HL-60/S4 treated with retinoic acid at 250 ng/mL for 4 days and 3 days (cell line): Measurements from ENCODE around the gene ZNF23.
"Not testable (repeated sequence)": the region's sequence is repeated elsewhere in the genome, so short reads cannot be mapped to it uniquely, and the experiment has no call there.

Source experiments
- in situ Hi-C: fragments of 300-500 bp; cut with MboI; formaldehyde crosslinking; loops from 2 replicates; pipeline ENCODE4 v1.7.0; 2022; ENCODE audit warnings: low sequenced_read_pairs

Gene ZNF23

DNA sequence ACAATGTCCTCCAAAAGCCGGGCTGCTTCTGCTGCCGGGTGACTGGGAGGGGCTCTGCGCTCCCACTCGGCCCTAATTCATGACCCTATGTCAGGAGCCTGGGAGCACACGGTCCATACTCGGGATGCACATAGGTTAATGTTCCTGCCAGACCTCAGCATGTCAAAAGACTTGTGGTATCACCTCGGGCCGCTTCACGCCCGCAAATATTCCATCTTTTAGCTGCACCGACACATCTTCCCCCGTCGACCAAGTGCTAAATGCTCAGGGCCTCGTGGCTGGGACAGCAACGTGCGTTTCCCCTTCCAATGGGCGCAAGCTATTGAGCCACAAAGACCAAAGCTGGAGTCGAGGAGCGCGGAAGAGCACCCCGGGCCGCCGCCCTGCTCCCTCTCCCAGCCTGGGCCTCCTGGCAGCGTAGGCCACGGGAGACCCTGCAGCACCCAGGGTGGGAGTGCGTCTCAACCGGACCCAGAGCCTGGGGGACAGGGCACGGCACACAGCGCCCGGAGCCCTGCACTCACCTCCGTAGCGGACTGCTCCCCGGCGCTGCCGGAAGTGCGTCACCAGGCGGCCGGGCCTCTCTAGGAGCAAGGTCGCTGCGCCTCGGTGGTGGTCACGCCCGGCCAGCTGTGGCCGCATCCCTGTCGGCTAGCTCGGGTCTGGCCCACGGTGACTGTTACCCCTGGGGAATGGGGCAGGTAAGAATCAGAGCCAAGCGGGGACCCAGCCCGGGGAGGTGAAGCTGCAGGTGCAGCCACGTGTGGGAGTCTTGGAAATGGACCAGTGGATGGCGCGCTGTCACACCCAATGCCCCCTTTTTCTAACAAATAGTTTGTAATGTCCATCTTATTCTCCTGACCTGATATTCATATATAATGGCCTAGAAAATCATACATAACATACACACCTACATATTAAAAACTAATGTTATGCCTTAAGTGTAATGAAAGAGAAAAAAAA is at the start of gene ZNF23:
ZNF23 (minus strand) TSS at position 562 of the 963 bp plus-strand sequence. CDS start 5,451 bp downstream, outside the sequence.
- in situ Hi-C loops, result no loop called here

DNA sequence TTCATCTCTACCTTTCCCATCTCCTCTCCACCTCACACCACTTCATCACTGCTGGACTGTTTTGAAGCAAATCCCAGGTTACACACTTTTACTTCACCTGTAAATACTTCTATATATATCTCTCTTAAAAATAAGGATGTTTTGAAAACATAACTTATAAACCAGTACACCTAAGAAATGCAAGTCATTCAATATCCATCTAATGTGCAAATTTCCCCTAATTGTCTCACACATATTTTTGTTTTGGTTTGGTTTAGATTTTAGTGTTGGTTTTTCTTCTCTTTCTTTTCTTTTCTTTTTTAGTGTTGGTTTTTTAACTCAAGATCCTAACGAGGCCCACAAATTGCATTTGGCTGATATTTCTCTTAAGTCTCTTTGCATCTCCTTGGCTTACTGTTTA is 45.0 kb upstream of the ZNF23 start:
- in situ Hi-C loops, result no loop called here

DNA sequence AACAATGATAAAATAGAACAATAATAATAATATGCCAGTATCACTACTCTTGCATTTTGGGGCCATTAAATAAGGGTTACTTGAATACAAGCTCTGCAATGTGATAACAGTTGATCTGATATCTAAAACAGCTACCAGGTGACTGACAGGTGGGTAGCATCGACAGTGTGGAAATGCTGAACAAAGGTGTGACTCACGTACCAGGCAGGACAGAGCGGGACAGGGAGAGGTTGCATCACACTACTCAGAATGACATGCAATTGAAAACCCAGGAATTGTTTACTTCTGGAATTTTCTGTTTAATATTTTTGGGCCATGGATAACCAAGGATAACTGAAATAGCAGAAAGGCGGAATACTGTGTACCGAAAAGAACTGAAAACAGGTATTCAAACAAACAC is 42.9 kb upstream of the ZNF23 start:
- in situ Hi-C loops, result no loop called here

DNA sequence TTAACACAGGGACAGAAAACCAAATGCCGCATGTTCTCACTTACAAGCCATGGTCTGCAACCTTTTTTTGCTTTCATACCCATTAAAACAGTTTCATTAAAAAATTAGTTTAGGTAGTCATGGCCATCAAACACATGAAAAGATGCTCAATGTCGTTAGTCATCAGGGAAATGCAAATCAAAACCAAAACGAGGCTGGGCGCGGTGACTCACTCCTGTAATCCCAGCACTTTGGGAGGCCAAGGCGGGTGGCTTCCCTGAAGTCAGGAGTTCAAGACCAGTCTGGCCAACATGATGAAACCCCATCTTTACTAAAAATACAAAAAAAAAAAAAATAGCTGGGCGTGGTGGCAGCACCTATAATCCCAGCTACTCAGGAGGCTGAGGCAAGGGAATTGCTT is 42.0 kb upstream of the ZNF23 start:
- in situ Hi-C loops, result not testable (repeated sequence)

GRCh38 chr16:71501547-71501946 is 39.5 kb upstream of the ZNF23 start:
- in situ Hi-C loops, result no loop called here

DNA sequence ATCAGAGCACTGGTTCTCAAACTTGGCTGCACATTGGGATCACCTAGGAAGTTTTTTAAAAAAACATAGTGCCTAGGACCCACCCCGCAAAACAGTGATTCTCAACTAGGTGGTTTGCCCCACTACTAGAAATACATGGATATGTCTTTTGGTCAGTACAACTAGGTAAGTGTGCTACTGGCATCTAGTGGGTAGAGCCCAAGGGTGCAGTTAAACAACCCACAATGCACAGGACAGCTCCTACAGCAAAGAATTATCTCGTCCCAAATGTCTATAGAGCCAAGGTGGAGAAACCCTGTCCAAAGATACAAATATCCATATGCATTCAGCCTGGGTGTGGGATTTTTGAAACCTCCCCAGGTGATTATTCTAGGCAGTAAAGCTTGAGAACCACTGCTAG is 38.9 kb upstream of the ZNF23 start:
- in situ Hi-C loops, result no loop called here

DNA sequence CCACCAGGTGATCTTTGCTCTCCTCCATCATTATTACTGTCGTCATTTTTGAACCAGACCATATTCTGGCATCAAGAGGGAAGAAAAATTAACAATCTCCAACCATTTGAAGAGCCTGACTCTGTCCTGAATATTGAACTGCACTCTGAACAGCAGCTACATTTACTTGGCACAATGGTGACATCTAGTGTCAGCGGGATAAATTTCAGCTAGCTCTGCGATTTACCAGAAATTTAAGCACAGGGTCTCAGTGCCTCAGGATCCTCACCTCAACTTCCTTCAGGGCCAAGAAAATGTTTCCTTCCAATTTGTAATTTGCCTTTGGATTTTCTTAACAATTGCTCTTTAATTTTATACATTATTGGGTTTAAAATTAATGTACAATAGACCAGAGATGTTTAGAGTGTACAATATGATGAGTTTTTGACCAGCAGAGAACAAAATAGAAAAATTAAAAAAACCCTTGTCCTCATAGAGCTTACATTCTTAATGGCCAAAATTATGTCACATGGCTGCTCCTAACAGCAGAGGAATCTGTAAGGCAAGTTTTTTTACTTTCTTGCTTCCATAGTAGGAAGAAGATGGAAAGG is 37.8 kb upstream of the ZNF23 start:
- in situ Hi-C loops, result no loop called here

DNA sequence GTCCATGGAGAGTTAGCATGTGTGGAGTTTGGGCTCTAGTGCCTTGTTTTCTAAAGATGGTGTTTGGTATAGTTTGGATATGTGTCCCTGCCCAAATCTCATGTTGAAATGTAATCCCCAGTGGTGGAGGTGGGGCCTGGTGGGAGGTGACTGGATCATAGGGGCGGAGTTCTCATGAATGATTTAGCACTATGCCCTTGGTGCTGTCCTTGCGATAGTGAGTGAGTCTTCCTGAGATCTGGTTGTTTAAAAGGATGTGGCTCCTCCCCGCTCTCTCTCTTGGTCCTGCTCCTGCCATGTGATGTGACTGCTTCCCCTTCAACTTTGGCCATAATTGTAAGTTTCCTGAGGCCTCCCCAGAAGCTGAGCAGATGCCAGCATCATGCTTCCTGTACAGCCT is 36.0 kb upstream of the ZNF23 start:
- in situ Hi-C loops, result no loop called here

GRCh38 chr16:71493213-71493612 is 31.2 kb upstream of the ZNF23 start:
- in situ Hi-C loops, result no loop called here

DNA sequence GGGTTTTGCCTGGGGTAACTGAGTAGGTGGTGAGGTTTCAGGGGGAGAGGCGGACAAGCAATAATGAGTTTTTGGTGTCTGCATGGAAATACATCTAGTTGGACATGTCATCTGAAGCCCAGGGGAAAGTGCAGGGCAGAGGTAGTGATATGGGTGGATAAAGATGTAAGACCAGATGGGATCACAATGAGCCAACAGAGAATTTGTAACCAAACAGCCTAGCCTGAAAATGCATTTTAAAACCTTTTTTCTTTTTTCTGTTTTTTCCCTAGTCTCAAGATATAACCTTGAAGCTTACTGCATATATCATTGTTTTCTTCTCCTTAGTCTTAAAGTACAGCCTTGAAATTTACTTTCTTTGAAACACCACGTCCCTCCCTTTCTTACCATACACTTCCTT is 30.7 kb upstream of the ZNF23 start:
- in situ Hi-C loops, result no loop called here

DNA sequence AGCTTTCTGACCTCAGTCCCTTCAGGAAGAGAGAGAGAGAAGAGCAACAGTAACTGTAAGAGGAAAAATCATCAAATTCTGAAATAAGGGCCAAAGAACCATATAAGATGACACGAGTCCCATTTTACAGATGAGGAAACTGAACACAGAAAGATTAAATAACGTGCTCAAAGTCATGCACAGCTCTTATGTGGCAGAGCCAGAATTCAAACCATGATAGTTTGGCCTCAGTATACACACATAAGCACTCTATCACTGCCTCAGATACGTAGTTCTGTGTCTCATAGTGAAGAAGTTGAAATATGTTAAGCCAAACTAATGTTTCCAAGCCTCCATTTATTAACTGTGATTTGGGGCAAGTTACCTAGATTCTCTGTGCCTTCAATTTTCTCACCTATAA is 29.0 kb upstream of the ZNF23 start:
- in situ Hi-C loops, result no loop called here

- in situ Hi-C loops, result no loop called here
These were observed 28.3 kb upstream of the ZNF23 start for GRCh38 chr16:71490361-71490760.

GRCh38 chr16:71489122-71489521 is 27.1 kb upstream of the ZNF23 start, which contains the start of gene ZNF19:
Gene ZNF19 (minus strand): TSS chr16:71489324. CDS start chr16:71482114, 7,210 bp downstream.
- in situ Hi-C loops, result no loop called here

- in situ Hi-C loops, result no loop called here
These were observed 22.2 kb upstream of the ZNF23 start for GRCh38 chr16:71484006-71484893.

DNA sequence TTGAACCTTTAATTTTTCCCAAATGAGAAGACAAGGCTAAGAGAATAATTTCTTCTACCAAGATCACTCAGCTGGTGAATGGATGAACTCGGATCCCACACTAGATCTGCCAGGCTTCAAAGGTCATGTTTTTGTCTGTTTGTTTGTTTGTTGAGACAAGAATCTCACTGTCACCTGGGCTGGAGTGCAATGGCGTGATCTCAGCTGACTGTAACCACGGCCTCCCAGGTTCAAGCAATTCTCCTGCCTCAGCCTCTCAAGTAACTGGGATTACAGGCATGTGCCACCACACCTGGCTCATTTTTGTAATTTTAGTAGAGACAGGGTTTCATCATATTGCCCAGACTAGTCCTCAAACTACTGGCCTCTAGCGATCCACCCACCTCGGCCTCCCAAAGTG is 20.5 kb upstream of the ZNF23 start:
- in situ Hi-C loops, result no loop called here

- in situ Hi-C loops, result no loop called here
These were observed 18.9 kb upstream of the ZNF23 start for GRCh38 chr16:71480956-71481355.

- in situ Hi-C loops, result no loop called here
These were observed 17.4 kb upstream of the ZNF23 start for GRCh38 chr16:71479420-71479819.

DNA sequence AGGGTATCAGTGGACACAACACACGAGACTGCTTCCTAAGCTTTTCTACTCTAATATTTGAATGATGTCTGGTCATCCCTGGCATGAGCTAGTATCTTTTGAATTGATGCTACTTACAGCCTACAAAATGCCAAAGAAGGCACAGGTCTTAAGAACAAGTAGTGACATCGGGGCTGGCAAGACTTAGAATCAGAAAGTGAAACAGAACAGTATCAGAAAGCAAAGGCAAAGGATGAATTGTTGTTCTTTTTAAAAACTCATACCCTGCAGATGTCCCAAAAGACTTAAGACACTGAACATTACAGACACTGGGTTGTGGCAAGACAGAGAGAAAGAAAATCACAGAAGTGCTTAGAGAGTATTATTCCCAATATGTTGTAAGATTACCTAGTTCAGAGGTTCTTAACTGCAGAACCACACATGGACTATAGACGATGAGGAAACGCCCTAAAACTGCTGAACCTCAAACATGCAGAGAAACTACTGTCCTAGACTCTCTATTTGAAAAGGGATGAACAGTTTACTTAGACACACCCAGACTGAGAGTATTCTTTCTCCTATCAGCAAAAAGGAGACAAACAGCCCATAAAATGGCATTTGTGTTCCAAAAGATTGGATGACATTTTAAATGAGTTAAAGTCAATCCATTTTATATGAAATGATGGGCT is 14.5 kb upstream of the ZNF23 start:
- in situ Hi-C loops, result no loop called here

- in situ Hi-C loops, result no loop called here
These were observed 12.8 kb upstream of the ZNF23 start for GRCh38 chr16:71474864-71475263.

DNA sequence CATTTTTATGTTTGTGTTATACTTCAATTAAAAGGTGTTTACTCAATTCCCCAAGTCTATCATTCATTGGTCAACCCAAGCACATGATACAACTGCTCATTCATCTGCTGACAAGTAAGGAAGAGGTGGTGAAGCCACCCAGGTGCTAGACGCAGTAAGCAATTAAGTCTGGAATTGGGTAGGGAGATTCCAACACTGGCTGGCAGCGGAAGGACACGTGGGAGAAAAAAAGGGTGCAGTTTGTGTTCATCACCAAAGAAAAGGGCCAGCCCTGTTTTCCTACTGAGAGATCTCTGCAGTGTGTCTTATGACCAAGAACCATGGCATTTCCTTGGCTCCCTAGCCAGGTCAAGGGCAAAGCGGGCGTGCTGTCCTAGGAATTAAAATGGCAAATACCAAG is 11.8 kb upstream of the ZNF23 start:
- in situ Hi-C loops, result no loop called here

GRCh38 chr16:71472931-71473330 is 10.9 kb upstream of the ZNF23 start:
- in situ Hi-C loops, result no loop called here
